ENCODE results near the gene TMCO4. TPM values are rescaled to one million over a fixed set of nuclear protein-coding genes. Genes with fewer than 3 reads are reported as not detected.

The TMCO4 gene
- total RNA-seq, 2 experiments from 2014 or later = 13.2 to 15.6 TPM

GRCh38 chr1:19758227-19758830 lies 41.4 kb downstream of the TMCO4 start:
- DNase-seq = no peak
- CTCF ChIA-PET = interaction anchor here (0.6 to 1.8 kb wide), 3 partner anchors 43 to 159 kb away, joined by 3 to 7 read pairs (median 3); no protein-coding TSS in a partner anchor
- Mint-ChIP-seq H3K4me3 (no peak overlapping the region), H3K9me3 (ENCODE audit: low read depth) (no peaks in the 10 kb centered on the region), H3K27ac (no peak overlapping the region), H3K36me3 (ENCODE audit: low read depth) (peaks cover 3% of the 10 kb centered on the region), H3K27me3 (no peaks in the 10 kb centered on the region), H3K4me1 (no peaks in the 10 kb centered on the region)
- no peak for ATAC-seq
- POLR2A ChIA-PET = no interaction called here
- intact Hi-C loops (cut with DNase I, micrococcal nuclease) = no loop called here

DNA sequence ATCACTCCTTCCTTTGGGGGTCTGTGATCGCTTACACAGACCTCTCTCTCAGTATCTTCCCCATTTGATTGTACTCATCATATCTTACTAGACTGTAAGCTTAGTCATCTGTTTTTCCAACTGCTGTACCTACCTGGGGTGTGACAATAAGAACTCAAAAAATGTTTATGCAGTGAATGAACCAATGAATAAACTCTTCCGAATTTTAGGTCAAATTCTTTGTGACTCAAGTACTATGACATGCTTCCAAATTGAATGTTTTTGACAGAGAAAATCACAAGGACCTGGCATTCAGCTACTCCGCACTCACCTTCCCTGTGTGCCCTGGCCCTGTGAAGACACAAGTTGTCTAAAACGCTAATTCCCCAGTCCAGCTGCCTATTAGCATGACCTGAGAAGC lies 42.1 kb downstream of the TMCO4 start:
- POLR2A ChIA-PET = interaction anchor here (0.6 kb wide), 1 partner anchor 355 kb away, joined by 5 read pairs; no protein-coding TSS in a partner anchor
- ATAC-seq (no peak), DNase-seq (no peak)
- CTCF ChIA-PET = interaction anchor here (0.6 to 1.8 kb wide), 3 partner anchors 42 to 160 kb away, joined by 3 to 7 read pairs (median 3); no protein-coding TSS in a partner anchor
- intact Hi-C loops (cut with DNase I, micrococcal nuclease) = no loop called here
- H3K27me3 Mint-ChIP-seq = no peaks in the 10 kb centered on the region
- no peak overlapping the region for H3K4me3 Mint-ChIP-seq
- no peaks in the 10 kb centered on the region for H3K9me3 Mint-ChIP-seq (ENCODE audit: low read depth)
- H3K27ac Mint-ChIP-seq = no peak overlapping the region
- no peaks in the 10 kb centered on the region for H3K4me1 Mint-ChIP-seq
- H3K36me3 Mint-ChIP-seq (ENCODE audit: low read depth) = peaks cover 3% of the 10 kb centered on the region

DNA sequence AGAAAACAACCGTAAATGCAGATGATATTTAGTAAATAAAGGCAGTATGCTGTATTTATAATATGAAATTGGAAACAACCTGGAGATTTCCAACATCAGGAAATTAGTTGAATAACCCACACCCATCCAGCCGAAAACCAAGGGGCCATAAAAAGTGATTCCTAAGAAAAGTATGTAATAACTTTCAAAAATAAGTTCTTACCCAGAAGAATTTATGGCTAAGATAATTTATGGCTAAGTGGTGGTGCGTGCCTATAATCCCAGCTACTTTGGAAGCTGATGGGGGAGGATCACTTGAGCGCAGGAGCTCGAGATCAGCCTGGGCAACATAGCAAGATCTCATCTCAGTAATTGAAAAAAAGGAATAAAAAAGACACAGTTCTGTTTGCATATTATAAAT lies 43.2 kb downstream of the TMCO4 start:
- no peak overlapping the region for H3K4me3 Mint-ChIP-seq
- H3K4me1 Mint-ChIP-seq = no peaks in the 10 kb centered on the region
- ChIA-PET CTCF (no interaction called here), POLR2A (no interaction called here)
- no peak for DNase-seq
- no peaks in the 10 kb centered on the region for H3K9me3 Mint-ChIP-seq (ENCODE audit: low read depth)
- intact Hi-C loops (cut with DNase I, micrococcal nuclease) = no loop called here
- ATAC-seq = no peak
- H3K27ac Mint-ChIP-seq = no peak overlapping the region
- peaks cover 7% of the 10 kb centered on the region for H3K36me3 Mint-ChIP-seq (ENCODE audit: low read depth)
- no peaks in the 10 kb centered on the region for H3K27me3 Mint-ChIP-seq

DNA sequence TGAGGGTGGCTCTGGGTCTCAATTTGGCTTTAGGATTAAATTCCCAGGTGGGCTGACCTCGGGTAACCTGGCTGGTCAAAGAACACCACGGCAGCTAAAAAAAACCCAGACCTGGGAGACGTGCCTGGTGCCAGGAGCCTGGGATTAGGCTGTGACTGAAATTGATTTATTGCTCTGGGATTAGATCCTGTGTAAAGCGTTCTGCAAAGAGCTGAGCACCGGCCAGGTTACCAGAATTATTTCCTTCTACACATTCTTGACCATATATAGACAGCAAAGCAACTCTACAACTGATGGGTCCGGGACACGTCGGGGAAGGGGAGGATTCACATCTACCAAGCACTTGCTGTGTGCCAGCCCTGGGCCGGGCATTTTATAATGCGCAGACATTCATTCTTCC lies 45.2 kb downstream of the TMCO4 start:
- Mint-ChIP-seq H3K4me1 (no peaks in the 10 kb centered on the region), H3K9me3 (ENCODE audit: low read depth) (no peaks in the 10 kb centered on the region), H3K27me3 (no peaks in the 10 kb centered on the region), H3K27ac (no peak overlapping the region), H3K4me3 (no peak overlapping the region), H3K36me3 (ENCODE audit: low read depth) (peaks cover 11% of the 10 kb centered on the region)
- intact Hi-C loops (cut with DNase I, micrococcal nuclease) = no loop called here
- DNase-seq (no peak), ATAC-seq (no peak)
- ChIA-PET CTCF (interaction anchor here (0.5 kb wide), 1 partner anchor 101 kb away, joined by 3 read pairs; no protein-coding TSS in a partner anchor), POLR2A (no interaction called here)

DNA sequence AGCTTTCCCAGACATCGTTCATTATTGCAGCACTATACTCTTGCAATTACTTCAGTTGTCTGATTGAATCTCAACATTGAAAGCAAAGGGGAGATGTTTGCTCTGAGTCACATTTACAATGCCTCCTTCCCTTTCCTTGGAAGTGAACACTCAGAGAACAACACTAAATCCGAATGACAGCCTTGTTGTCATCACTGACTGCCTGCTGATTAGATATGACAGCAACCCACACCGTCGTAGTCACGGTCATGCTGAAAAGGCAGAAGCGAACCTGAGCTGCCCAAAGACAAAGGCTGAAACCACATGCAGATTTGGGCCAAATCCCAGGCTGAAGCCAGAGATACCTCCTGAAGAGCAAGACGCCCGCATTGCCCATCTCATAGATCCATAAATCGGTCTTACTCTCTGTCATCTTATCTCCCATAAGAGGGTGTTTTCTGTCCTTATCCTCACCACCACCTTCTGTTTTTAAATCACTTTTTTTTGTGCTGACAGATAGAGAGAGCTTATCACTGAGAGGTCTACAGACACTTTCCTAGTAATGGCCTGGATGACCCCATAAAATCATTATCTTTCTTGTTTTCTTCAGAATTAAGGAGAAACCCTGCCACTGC lies 47.5 kb downstream of the TMCO4 start:
- POLR2A ChIA-PET = no interaction called here

DNA sequence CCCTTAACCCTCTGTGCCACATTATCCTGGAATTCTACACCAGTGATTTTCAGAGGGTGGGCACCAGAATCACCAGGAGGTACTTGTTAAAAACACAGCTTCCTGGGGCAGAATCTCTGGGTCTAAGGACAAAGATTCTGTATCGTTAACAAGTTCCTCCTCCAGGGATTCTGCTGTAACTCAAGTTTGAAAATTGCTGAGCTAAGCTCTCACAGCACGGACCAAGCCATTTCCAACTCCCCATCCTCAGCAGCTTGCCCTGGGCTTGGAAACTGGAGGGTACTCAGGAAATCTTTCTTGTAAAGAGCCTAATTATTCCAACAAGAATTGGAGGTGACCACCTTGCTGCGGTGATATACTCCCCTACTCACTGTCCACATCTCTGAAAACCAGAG lies 48.8 kb downstream of the TMCO4 start:
- CTCF ChIA-PET = interaction anchor here (0.7 kb wide), 1 partner anchor 13 kb away, joined by 3 read pairs; no protein-coding TSS in a partner anchor
- H3K36me3 Mint-ChIP-seq (ENCODE audit: low read depth) = peaks cover 18% of the 10 kb centered on the region
- ATAC-seq (no peak), DNase-seq (no peak)
- POLR2A ChIA-PET = no interaction called here
- H3K4me1 Mint-ChIP-seq = no peaks in the 10 kb centered on the region
- H3K27me3 Mint-ChIP-seq = no peaks in the 10 kb centered on the region
- no peak overlapping the region for H3K27ac Mint-ChIP-seq
- H3K9me3 Mint-ChIP-seq (ENCODE audit: low read depth) = no peaks in the 10 kb centered on the region
- no peak overlapping the region for H3K4me3 Mint-ChIP-seq
- intact Hi-C loops (cut with DNase I, micrococcal nuclease) = no loop called here

More for the DNA sequence above, 47.5 kb downstream of the TMCO4 start:
- ATAC-seq (no peak), DNase-seq (no peak)
- peaks cover 16% of the 10 kb centered on the region for H3K36me3 Mint-ChIP-seq (ENCODE audit: low read depth)
- no peaks in the 10 kb centered on the region for H3K9me3 Mint-ChIP-seq (ENCODE audit: low read depth)
- no peaks in the 10 kb centered on the region for H3K27me3 Mint-ChIP-seq
- no peaks in the 10 kb centered on the region for H3K4me1 Mint-ChIP-seq
- CTCF ChIA-PET = no interaction called here
- H3K4me3 Mint-ChIP-seq = no peak overlapping the region
- H3K27ac Mint-ChIP-seq = no peak overlapping the region
- intact Hi-C loops (cut with DNase I, micrococcal nuclease) = no loop called here

- Mint-ChIP-seq H3K9me3 (ENCODE audit: low read depth) (no peaks in the 10 kb centered on the region), H3K36me3 (ENCODE audit: low read depth) (peaks cover 23% of the 10 kb centered on the region), H3K27me3 (no peaks in the 10 kb centered on the region), H3K27ac (no peak overlapping the region), H3K4me3 (no peak overlapping the region), H3K4me1 (no peaks in the 10 kb centered on the region)
- ChIA-PET POLR2A (no interaction called here), CTCF (interaction anchor here (0.7 kb wide), 1 partner anchor 14 kb away, joined by 3 read pairs; no protein-coding TSS in a partner anchor)
- intact Hi-C loops (cut with DNase I, micrococcal nuclease) = no loop called here
- DNase-seq (no peak), ATAC-seq (no peak)
Measured at GRCh38 chr1:19750101-19750881, 49.4 kb downstream of the TMCO4 start.

- Mint-ChIP-seq H3K27ac (no peak overlapping the region), H3K36me3 (ENCODE audit: low read depth) (peaks cover 24% of the 10 kb centered on the region), H3K4me3 (no peak overlapping the region), H3K9me3 (ENCODE audit: low read depth) (no peaks in the 10 kb centered on the region), H3K4me1 (no peaks in the 10 kb centered on the region), H3K27me3 (no peaks in the 10 kb centered on the region)
- no peak for ATAC-seq
- intact Hi-C loops (cut with DNase I, micrococcal nuclease) = no loop called here
- DNase-seq = no peak
- POLR2A ChIA-PET = no interaction called here
- CTCF ChIA-PET = interaction anchor here (0.6 to 1.6 kb wide), 3 partner anchors 27 to 177 kb away, joined by 3 to 5 read pairs (median 3); no protein-coding TSS in a partner anchor
Measured at GRCh38 chr1:19749685-19750084, 50.0 kb downstream of the TMCO4 start.

GRCh38 chr1:19747761-19748160 lies 52.0 kb downstream of the TMCO4 start:
- intact Hi-C loops (cut with DNase I, micrococcal nuclease) = no loop called here
- CTCF ChIA-PET = interaction anchor here (1.7 kb wide), 1 partner anchor 20 kb away, joined by 5 read pairs; no protein-coding TSS in a partner anchor
- H3K27me3 Mint-ChIP-seq = no peaks in the 10 kb centered on the region

GRCh38 chr1:19744886-19745285 lies 54.8 kb downstream of the TMCO4 start:
- Mint-ChIP-seq H3K4me3 (no peak overlapping the region), H3K27ac (no peak overlapping the region), H3K27me3 (no peaks in the 10 kb centered on the region), H3K9me3 (ENCODE audit: low read depth) (no peaks in the 10 kb centered on the region), H3K4me1 (no peaks in the 10 kb centered on the region), H3K36me3 (ENCODE audit: low read depth) (peaks cover 21% of the 10 kb centered on the region)
- POLR2A ChIA-PET = no interaction called here
- ATAC-seq = no peak
- CTCF ChIA-PET = no interaction called here
- intact Hi-C loops (cut with DNase I, micrococcal nuclease) = no loop called here
- DNase-seq = no peak

More at GRCh38 chr1:19747761-19748160, 52.0 kb downstream of the TMCO4 start:
- POLR2A ChIA-PET = no interaction called here
- DNase-seq = no peak
- no peak for ATAC-seq
- peaks cover 26% of the 10 kb centered on the region for H3K36me3 Mint-ChIP-seq (ENCODE audit: low read depth)
- no peak overlapping the region for H3K27ac Mint-ChIP-seq
- H3K4me1 Mint-ChIP-seq = no peaks in the 10 kb centered on the region
- H3K4me3 Mint-ChIP-seq = no peak overlapping the region
- no peaks in the 10 kb centered on the region for H3K9me3 Mint-ChIP-seq (ENCODE audit: low read depth)

GRCh38 chr1:19744335-19744743 lies 55.4 kb downstream of the TMCO4 start:
- intact Hi-C loops (cut with DNase I, micrococcal nuclease) = no loop called here
- no peak overlapping the region for H3K4me3 Mint-ChIP-seq
- ChIA-PET POLR2A (no interaction called here), CTCF (no interaction called here)
- ATAC-seq (no peak), DNase-seq (no peak)
- peaks cover 26% of the 10 kb centered on the region for H3K36me3 Mint-ChIP-seq (ENCODE audit: low read depth)
- no peaks in the 10 kb centered on the region for H3K9me3 Mint-ChIP-seq (ENCODE audit: low read depth)
- no peak overlapping the region for H3K27ac Mint-ChIP-seq
- no peaks in the 10 kb centered on the region for H3K27me3 Mint-ChIP-seq
- H3K4me1 Mint-ChIP-seq = no peaks in the 10 kb centered on the region

DNA sequence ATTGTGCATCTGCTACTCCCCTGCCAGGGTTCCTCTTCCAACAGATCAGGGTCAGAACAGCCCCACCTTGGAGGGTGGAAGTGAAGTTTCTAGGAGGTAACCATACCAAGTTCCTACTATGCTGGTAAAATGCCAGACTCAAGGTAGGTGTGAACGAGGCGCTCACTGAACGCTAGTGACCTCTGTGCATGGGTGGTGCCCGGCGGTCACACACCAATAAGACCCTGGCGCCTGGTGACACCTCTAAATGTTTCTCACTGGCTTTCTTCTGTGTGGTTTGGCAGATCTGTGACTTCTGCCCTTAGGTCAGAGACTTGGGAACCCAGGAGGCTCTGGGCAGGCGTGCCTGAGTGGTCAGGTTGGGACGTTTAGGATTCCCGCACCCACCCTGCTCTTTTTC lies 55.9 kb downstream of the TMCO4 start:
- CTCF ChIA-PET = no interaction called here
- Mint-ChIP-seq H3K4me1 (no peaks in the 10 kb centered on the region), H3K36me3 (ENCODE audit: low read depth) (peaks cover 32% of the 10 kb centered on the region), H3K27me3 (no peaks in the 10 kb centered on the region), H3K4me3 (no peak overlapping the region), H3K27ac (no peak overlapping the region), H3K9me3 (ENCODE audit: low read depth) (no peaks in the 10 kb centered on the region)
- ATAC-seq (no peak), DNase-seq (no peak)
- POLR2A ChIA-PET = no interaction called here
- intact Hi-C loops (cut with DNase I, micrococcal nuclease) = no loop called here
